Hematopoietic multipotent progenitor cell treated with erythropoietin and hydrocortisone succinate and interleukin-3 and kit ligand, for 4 days (in vitro differentiated cells): Measurements from ENCODE around the gene TWSG1.
A peak's percentile ranks its signal among the peaks of the same experiment; 100 is the strongest.
"Not testable (repeated sequence)": the region's sequence is repeated elsewhere in the genome, so short reads cannot be mapped to it uniquely, and the experiment has no call there.

ENCODE experiments used
- DNase-seq: peaks from one replicate; pipeline ENCODE4 v3.0.0-alpha.2; 2015

The TWSG1 gene

GRCh38 chr18:9428862-9429661 lies 94.5 kb downstream of the TWSG1 start:
- DNase-seq = no peak

- DNase-seq = no peak
These were observed 95.1 kb downstream of the TWSG1 start for GRCh38 chr18:9429662-9429993.

- DNase-seq = not testable (repeated sequence)
These were observed 95.7 kb downstream of the TWSG1 start for GRCh38 chr18:9430315-9430714.

- DNase-seq = no peak
These were observed 96.7 kb downstream of the TWSG1 start for GRCh38 chr18:9431296-9431695.

- peak; percentile 57 for DNase-seq
These were observed 98.5 kb downstream of the TWSG1 start for GRCh38 chr18:9433122-9433521.

- DNase-seq = peak; percentile 51
These were observed 99.1 kb downstream of the TWSG1 start for GRCh38 chr18:9433671-9434121.

GRCh38 chr18:9434122-9434701 lies 99.6 kb downstream of the TWSG1 start:
- DNase-seq = peak; percentile 30

GRCh38 chr18:9435041-9435440 lies 100.5 kb downstream of the TWSG1 start:
- no peak for DNase-seq

- DNase-seq = no peak
These were observed 101.8 kb downstream of the TWSG1 start for GRCh38 chr18:9436206-9436929.

- DNase-seq = peak; percentile 25
These were observed 102.5 kb downstream of the TWSG1 start for GRCh38 chr18:9437021-9437437.

- no peak for DNase-seq
These were observed 103.1 kb downstream of the TWSG1 start for GRCh38 chr18:9437672-9438071.

- no peak for DNase-seq
These were observed 106.5 kb downstream of the TWSG1 start for GRCh38 chr18:9441061-9441460.

- no peak for DNase-seq
These were observed 110.0 kb downstream of the TWSG1 start for GRCh38 chr18:9444549-9444948.

- no peak for DNase-seq
These were observed 112.3 kb downstream of the TWSG1 start for GRCh38 chr18:9446839-9447238.

GRCh38 chr18:9447334-9447733 lies 112.8 kb downstream of the TWSG1 start:
- DNase-seq = no peak

GRCh38 chr18:9449600-9450414 lies 115.2 kb downstream of the TWSG1 start:
- no peak for DNase-seq

- not testable (repeated sequence) for DNase-seq
These were observed 116.3 kb downstream of the TWSG1 start for GRCh38 chr18:9450920-9451319.
